ENCODE data around the gene TAF1L.

The TAF1L gene

DNA sequence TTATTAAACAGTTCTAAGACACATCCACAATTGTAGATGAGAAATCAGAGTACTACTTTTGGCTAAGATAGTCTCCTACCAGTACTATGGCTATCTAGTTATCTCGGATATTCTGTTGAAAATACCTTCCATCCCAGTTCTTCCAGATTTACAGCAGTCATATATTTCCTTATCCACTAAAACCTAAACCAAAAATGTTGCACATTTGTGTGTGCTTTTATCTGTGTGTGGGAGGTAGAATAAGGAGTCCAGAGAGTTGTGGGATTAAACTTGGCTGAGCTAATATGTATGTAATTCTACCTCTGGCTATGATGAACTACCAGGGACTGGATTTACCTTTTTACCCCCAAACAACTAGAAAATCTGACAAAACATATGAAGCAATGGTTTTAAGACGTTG lies 45.0 kb downstream of the TAF1L start:
- H3K4me3 ChIP-seq (ENCODE audit: low read depth, low read length), result no peak overlapping the region

DNA sequence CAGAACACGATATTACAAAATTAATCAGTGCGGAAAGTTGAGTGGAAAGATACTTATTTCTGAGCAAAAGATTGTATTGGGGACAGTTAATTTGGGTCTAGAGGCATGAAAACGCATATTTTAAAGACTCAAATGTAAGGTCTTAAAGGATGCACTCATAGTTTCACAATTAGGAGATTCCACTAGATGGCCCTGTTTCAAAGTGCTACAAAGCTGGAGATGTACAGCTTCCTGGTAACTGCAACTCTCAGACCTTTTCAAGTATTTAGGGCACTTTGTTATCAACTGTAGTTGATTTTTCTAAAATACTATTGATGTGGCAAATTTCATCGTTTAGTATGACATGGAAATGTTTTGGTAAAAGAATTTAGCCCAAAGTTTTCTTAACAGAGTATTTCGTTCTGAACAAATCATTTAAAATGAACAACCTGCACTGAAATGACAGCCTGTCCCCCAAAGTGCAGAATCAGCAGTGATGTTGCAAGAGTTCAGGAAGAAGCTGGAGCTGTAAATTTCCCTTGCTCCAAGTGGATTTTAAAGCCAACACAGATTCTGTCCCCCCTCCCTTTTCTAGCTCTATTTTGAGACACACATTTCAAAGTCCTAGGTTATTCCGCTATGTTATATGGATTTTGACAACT lies 46.3 kb downstream of the TAF1L start:
- TF ChIP-seq, protein P1, sequence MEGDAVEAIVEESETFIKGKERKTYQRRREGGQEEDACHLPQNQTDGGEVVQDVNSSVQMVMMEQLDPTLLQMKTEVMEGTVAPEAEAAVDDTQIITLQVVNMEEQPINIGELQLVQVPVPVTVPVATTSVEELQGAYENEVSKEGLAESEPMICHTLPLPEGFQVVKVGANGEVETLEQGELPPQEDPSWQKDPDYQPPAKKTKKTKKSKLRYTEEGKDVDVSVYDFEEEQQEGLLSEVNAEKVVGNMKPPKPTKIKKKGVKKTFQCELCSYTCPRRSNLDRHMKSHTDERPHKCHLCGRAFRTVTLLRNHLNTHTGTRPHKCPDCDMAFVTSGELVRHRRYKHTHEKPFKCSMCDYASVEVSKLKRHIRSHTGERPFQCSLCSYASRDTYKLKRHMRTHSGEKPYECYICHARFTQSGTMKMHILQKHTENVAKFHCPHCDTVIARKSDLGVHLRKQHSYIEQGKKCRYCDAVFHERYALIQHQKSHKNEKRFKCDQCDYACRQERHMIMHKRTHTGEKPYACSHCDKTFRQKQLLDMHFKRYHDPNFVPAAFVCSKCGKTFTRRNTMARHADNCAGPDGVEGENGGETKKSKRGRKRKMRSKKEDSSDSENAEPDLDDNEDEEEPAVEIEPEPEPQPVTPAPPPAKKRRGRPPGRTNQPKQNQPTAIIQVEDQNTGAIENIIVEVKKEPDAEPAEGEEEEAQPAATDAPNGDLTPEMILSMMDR (IDR thresholded peaks at IDR 0.05; ENCODE audit: borderline replicate concordance, insufficient read depth, low read depth, low read length), result peak; percentile 44; the same call in 1 of the 2 replicates
- H3K4me3 ChIP-seq (ENCODE audit: low read depth, low read length), result no peak overlapping the region

More for the DNA sequence above, 45.0 kb downstream of the TAF1L start:
- TF ChIP-seq, protein P1 (IDR thresholded peaks at IDR 0.05; ENCODE audit: borderline replicate concordance, insufficient read depth, low read depth, low read length), result no peak

DNA sequence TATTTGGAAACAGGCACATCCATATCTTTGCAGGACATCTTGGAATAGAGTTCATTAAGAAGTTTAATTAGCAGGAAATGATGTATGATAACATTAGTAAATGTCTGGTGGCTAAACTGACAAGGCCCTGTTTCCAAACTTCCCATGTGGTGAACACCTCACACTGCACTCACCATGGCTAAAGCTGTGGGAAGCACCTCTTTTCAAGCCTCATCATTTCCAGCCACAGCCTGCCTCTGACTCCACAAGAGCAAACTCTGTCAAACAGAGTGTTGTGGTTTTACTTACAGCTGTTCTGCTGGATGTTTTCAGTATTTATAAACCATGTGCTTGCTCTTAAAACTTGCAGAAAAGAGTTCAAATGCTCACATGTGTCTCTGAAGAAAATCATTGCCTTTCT lies 47.6 kb downstream of the TAF1L start:
- H3K4me3 ChIP-seq (ENCODE audit: low read depth, low read length), result no peak overlapping the region
- TF ChIP-seq, protein P1 (IDR thresholded peaks at IDR 0.05; ENCODE audit: borderline replicate concordance, insufficient read depth, low read depth, low read length), result no peak

DNA sequence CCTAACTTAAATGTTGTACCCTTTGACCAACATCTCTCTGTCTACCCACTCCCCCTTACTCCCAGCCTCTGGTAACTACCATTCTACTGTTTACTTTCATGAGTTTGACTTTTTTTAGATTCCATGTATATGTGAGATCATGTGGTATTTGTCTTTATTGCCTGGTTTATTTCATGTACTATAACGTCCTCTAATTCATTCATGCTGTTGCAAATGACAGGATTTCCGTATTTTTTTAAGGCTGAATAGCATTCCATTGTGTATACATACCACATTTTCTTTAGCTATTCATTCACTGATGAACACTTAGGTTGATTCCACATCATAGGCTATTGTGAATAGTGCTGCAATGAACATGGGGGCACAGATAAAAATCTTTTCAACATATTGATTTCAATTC lies 50.7 kb downstream of the TAF1L start:
- no peak overlapping the region for H3K4me3 ChIP-seq (ENCODE audit: low read depth, low read length)

DNA sequence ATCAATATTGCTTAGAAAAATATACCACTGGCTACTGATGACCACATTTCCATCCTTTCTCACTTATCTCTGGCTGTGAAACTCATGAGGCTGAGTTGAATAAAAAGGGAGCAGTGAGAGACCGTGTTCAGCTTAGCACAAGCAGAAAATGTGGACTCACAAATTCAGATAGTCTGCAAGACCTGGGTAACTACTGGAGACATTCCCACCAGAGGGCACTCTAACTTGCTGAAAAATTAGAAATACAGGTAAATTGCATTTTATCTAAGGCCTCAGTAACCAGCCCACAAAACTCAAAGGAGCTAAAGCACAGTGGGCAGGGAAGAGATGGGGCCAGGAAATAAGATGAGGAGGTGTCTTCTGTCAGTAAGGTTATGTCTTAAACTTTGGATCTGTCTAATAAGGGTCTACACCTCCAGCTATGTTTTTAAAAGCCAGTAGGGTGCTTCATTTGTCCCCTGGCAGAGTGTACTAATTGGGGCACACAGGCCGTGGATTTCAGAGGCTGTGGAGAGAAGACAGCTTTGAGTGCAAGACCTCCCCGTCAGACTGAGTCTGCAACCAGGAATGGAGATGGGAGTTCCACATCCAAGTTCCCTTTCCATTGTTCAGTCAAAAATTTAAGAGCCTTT lies 53.8 kb downstream of the TAF1L start:
- no peak overlapping the region for H3K4me3 ChIP-seq (ENCODE audit: low read depth, low read length)
- TF ChIP-seq, protein P1 (IDR thresholded peaks at IDR 0.05; ENCODE audit: borderline replicate concordance, insufficient read depth, low read depth, low read length), result peak; percentile 62

More for the DNA sequence above, 50.7 kb downstream of the TAF1L start:
- TF ChIP-seq, protein P1 (IDR thresholded peaks at IDR 0.05; ENCODE audit: borderline replicate concordance, insufficient read depth, low read depth, low read length), result no peak

DNA sequence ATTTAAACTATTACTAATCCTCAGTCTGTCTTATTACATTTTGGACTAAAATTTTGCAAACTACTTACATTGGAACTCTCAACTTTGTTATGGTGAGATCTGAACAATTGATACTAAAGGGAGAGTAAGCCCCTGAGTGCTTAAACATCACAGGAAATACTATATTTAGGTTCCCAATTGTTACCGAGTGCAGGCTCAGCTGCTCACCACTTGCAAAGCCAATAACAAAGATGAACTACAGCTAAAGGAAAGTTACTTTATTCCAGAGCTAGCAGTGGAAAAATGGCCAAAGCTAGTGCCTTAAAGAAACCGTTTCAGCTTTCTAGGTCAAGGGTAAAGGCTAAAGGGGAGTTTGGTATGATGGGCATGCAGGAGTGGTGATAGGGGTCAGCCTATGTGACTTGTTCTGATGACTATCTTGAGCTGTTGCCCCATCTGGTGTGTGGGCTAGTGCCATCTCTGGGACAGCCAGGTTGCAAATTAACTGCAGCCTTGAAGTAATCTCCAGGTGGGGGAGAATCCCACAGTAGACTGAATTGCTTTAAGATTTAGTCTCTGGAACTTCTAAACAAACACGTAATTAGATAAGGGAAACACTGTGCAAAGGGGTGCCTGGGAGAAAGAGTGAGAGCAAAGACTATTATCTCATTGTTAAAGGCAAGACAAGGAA lies 54.7 kb downstream of the TAF1L start:
- H3K4me3 ChIP-seq (ENCODE audit: low read depth, low read length), result no peak overlapping the region
- TF ChIP-seq, protein P1 (IDR thresholded peaks at IDR 0.05; ENCODE audit: borderline replicate concordance, insufficient read depth, low read depth, low read length), result no peak
